WTC11 (cell line): Measurements from ENCODE around the gene MYLK4. TPM values are rescaled to one million over a fixed set of nuclear protein-coding genes. Genes with fewer than 3 reads are reported as not detected.

ENCODE experiments used
- ARID4B ChIP-seq: sonication (generic); formaldehyde crosslinking; IDR thresholded peaks from 2 replicates; pipeline ENCODE4 v1.8.0; 2023; ENCODE audit warnings: missing genetic modification reagents, mild to moderate bottlenecking, borderline replicate concordance
- CREB1 ChIP-seq: sonication (generic); formaldehyde crosslinking; IDR thresholded peaks from 2 replicates; pipeline ENCODE4 v1.8.0; 2023; ENCODE audit warnings: mild to moderate bottlenecking, missing genetic modification reagents
- ESRRA ChIP-seq: sonication (generic); formaldehyde crosslinking; IDR thresholded peaks from 2 replicates; pipeline ENCODE4 v1.8.1; 2022; ENCODE audit warnings: mild to moderate bottlenecking, missing genetic modification reagents, borderline replicate concordance
- KAT7 ChIP-seq: sonication (generic); formaldehyde crosslinking; IDR thresholded peaks from 2 replicates; pipeline ENCODE4 v1.8.1; 2023; ENCODE audit warnings: missing genetic modification reagents, mild to moderate bottlenecking, borderline replicate concordance
- MXD4 ChIP-seq: fragments of 250-450 bp; sonication (Bioruptor Pico); IDR thresholded peaks from 2 replicates; pipeline ENCODE4 v1.8.0; 2021; ENCODE audit warnings: mild to moderate bottlenecking, moderate library complexity, borderline replicate concordance
- MYBL2 ChIP-seq: sonication (generic); formaldehyde crosslinking; IDR thresholded peaks from 2 replicates; pipeline ENCODE4 v1.8.1; 2023; ENCODE audit warnings: mild to moderate bottlenecking, moderate library complexity, missing genetic modification reagents
- NFYB ChIP-seq: sonication (generic); formaldehyde crosslinking; conservative IDR thresholded peaks from 2 replicates; pipeline ENCODE4 v1.8.0; 2022; ENCODE audit warnings: low read depth, missing genetic modification reagents
- NR2C2 ChIP-seq: sonication (generic); formaldehyde crosslinking; IDR thresholded peaks from 2 replicates; pipeline ENCODE4 v1.8.0; 2022; ENCODE audit warnings: mild to moderate bottlenecking, missing genetic modification reagents
- PRDM15 ChIP-seq: sonication (generic); formaldehyde crosslinking; IDR thresholded peaks from 2 replicates; pipeline ENCODE4 v1.8.0; 2022; ENCODE audit warnings: missing genetic modification reagents
- RORB ChIP-seq: fragments of 250-450 bp; sonication (Bioruptor Pico); IDR thresholded peaks from 2 replicates; pipeline ENCODE4 v1.9.0; 2021; ENCODE audit warnings: mild to moderate bottlenecking
- SMAD3 ChIP-seq: sonication (generic); formaldehyde crosslinking; IDR thresholded peaks from 2 replicates; pipeline ENCODE4 v1.8.0; 2022; ENCODE audit warnings: missing genetic modification reagents, mild to moderate bottlenecking, borderline replicate concordance
- ZNF121 ChIP-seq: sonication (generic); formaldehyde crosslinking; IDR thresholded peaks from 2 replicates; pipeline ENCODE4 v1.8.0; 2023; ENCODE audit warnings: missing genetic modification reagents
- ZNF396 ChIP-seq: fragments of 250-450 bp; sonication (Bioruptor Pico); IDR thresholded peaks from 2 replicates; pipeline ENCODE4 v1.8.0; 2021; ENCODE audit warnings: mild to moderate bottlenecking, moderate library complexity, borderline replicate concordance
- ZNF423 ChIP-seq: fragments of 250-450 bp; sonication (Bioruptor Pico); IDR thresholded peaks from 2 replicates; pipeline ENCODE4 v2.1.2; 2022; ENCODE audit warnings: mild to moderate bottlenecking, moderate library complexity
- total RNA-seq: library from RNA; stranded (reverse); gene quantifications from 3 replicates; pipeline ENCODE4 v1.2.3, GENCODE V29; 2021
- TF ChIP-seq, protein P1 (sequence below): sonication (generic); formaldehyde crosslinking; IDR thresholded peaks from 2 replicates; pipeline ENCODE4 v1.8.1; 2022; ENCODE audit warnings: low read depth, mild to moderate bottlenecking, moderate library complexity, missing genetic modification reagents, borderline replicate concordance
- TF ChIP-seq, protein P2 (sequence below): fragments of 250-450 bp; sonication (Bioruptor Pico); IDR thresholded peaks from 2 replicates; pipeline ENCODE4 v1.9.0; 2021; ENCODE audit warnings: moderate library complexity, mild to moderate bottlenecking, inconsistent platforms, borderline replicate concordance
- TF ChIP-seq, protein P3 (sequence below): fragments of 250-450 bp; sonication (Bioruptor Pico); IDR thresholded peaks from 2 replicates; pipeline ENCODE4 v1.9.0; 2021; ENCODE audit warnings: mild to moderate bottlenecking
- TF ChIP-seq, protein P4 (sequence below): fragments of 250-450 bp; sonication (Bioruptor Pico); IDR thresholded peaks from 2 replicates; pipeline ENCODE4 v1.9.0; 2021; ENCODE audit warnings: mild to moderate bottlenecking, borderline replicate concordance

MYLK4 gene
- total RNA-seq, 1 experiment from 2014 or later, result 0.13 TPM

DNA sequence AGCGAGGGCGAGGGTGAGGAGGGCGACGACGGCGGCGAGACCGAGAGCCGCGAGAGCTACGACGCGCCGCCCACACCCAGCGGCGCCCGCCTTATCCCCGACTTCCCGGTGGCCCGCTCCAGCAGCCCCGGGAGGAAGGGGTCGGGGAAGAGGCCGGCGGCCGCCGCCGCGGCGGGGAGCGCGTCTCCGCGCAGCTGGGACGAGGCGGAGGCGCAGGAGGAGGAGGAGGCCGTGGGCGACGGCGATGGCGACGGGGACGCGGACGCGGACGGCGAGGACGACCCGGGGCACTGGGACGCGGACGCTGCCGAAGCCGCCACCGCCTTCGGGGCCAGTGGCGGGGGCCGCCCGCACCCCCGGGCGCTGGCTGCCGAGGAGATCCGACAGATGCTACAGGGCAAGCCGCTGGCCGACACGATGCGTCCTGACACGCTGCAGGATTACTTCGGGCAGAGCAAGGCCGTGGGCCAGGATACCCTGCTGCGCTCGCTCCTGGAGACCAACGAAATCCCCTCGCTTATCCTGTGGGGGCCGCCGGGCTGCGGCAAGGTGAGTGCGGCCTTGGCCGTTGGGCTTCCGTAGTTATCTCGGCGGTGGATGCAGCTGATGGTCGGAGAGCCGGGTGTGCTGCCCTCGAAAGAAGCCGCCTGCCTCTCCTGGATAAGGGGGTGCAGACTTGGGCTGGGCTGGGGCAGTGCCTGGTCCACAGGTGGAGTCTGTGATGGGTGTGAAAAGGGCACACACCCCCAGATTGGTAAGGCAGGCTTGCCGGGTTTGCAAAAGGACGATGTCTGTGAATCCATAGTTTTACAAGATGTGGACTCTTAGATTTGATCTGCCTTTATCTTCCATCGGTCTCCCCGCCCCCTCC lies 15.4 kb upstream of the MYLK4 start (continued):
- TF ChIP-seq ARID4B (CRISPR knock-in tag) (no peak), ZNF121 (CRISPR knock-in tag) (no peak), NR2C2 (CRISPR knock-in tag) (no peak), MYBL2 (CRISPR knock-in tag) (no peak), NFYB (CRISPR knock-in tag) (no peak), CREB1 (CRISPR knock-in tag) (no peak), RORB (no peak), SMAD3 (CRISPR knock-in tag) (no peak), ESRRA (CRISPR knock-in tag) (no peak), ZNF396 (no peak), MXD4 (CRISPR knock-in tag) (no peak), PRDM15 (no peak), KAT7 (CRISPR knock-in tag) (no peak), ZNF423 (CRISPR knock-in tag) (0 out of 2 replicates have a peak, but pooled peaks have one; percentile 16)
- TF ChIP-seq, protein P1, sequence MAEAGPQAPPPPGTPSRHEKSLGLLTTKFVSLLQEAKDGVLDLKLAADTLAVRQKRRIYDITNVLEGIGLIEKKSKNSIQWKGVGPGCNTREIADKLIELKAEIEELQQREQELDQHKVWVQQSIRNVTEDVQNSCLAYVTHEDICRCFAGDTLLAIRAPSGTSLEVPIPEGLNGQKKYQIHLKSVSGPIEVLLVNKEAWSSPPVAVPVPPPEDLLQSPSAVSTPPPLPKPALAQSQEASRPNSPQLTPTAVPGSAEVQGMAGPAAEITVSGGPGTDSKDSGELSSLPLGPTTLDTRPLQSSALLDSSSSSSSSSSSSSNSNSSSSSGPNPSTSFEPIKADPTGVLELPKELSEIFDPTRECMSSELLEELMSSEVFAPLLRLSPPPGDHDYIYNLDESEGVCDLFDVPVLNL (CRISPR knock-in tag), result no peak
- TF ChIP-seq, protein P2, sequence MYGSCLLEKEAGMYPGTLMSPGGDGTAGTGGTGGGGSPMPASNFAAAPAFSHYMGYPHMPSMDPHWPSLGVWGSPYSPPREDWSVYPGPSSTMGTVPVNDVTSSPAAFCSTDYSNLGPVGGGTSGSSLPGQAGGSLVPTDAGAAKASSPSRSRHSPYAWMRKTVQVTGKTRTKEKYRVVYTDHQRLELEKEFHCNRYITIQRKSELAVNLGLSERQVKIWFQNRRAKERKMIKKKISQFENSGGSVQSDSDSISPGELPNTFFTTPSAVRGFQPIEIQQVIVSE (CRISPR knock-in tag), result no peak
- TF ChIP-seq, protein P3, sequence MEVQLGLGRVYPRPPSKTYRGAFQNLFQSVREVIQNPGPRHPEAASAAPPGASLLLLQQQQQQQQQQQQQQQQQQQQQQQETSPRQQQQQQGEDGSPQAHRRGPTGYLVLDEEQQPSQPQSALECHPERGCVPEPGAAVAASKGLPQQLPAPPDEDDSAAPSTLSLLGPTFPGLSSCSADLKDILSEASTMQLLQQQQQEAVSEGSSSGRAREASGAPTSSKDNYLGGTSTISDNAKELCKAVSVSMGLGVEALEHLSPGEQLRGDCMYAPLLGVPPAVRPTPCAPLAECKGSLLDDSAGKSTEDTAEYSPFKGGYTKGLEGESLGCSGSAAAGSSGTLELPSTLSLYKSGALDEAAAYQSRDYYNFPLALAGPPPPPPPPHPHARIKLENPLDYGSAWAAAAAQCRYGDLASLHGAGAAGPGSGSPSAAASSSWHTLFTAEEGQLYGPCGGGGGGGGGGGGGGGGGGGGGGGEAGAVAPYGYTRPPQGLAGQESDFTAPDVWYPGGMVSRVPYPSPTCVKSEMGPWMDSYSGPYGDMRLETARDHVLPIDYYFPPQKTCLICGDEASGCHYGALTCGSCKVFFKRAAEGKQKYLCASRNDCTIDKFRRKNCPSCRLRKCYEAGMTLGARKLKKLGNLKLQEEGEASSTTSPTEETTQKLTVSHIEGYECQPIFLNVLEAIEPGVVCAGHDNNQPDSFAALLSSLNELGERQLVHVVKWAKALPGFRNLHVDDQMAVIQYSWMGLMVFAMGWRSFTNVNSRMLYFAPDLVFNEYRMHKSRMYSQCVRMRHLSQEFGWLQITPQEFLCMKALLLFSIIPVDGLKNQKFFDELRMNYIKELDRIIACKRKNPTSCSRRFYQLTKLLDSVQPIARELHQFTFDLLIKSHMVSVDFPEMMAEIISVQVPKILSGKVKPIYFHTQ (CRISPR knock-in tag), result no peak
- TF ChIP-seq, protein P4, sequence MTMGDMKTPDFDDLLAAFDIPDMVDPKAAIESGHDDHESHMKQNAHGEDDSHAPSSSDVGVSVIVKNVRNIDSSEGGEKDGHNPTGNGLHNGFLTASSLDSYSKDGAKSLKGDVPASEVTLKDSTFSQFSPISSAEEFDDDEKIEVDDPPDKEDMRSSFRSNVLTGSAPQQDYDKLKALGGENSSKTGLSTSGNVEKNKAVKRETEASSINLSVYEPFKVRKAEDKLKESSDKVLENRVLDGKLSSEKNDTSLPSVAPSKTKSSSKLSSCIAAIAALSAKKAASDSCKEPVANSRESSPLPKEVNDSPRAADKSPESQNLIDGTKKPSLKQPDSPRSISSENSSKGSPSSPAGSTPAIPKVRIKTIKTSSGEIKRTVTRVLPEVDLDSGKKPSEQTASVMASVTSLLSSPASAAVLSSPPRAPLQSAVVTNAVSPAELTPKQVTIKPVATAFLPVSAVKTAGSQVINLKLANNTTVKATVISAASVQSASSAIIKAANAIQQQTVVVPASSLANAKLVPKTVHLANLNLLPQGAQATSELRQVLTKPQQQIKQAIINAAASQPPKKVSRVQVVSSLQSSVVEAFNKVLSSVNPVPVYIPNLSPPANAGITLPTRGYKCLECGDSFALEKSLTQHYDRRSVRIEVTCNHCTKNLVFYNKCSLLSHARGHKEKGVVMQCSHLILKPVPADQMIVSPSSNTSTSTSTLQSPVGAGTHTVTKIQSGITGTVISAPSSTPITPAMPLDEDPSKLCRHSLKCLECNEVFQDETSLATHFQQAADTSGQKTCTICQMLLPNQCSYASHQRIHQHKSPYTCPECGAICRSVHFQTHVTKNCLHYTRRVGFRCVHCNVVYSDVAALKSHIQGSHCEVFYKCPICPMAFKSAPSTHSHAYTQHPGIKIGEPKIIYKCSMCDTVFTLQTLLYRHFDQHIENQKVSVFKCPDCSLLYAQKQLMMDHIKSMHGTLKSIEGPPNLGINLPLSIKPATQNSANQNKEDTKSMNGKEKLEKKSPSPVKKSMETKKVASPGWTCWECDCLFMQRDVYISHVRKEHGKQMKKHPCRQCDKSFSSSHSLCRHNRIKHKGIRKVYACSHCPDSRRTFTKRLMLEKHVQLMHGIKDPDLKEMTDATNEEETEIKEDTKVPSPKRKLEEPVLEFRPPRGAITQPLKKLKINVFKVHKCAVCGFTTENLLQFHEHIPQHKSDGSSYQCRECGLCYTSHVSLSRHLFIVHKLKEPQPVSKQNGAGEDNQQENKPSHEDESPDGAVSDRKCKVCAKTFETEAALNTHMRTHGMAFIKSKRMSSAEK (CRISPR knock-in tag), result no peak
